HepG2 (cell line): ENCODE results near the gene KLK11.

Source experiments
- KLF16 ChIP-seq, 2 experiments: sonication (generic) in 1 of 2; formaldehyde crosslinking in 1 of 2; IDR thresholded peaks; 2 replicates each; pipeline versions ENCODE4 v1.6.1 to v1.8.0; 2016 to 2023; ENCODE audit warnings: missing genetic modification reagents in 2 of 2, missing compliant biosample characterization in 1 of 2
- RBAK ChIP-seq: sonication (generic); formaldehyde crosslinking; IDR thresholded peaks from 2 replicates; pipeline ENCODE4 v1.5.1; 2020; ENCODE audit warnings: mild to moderate bottlenecking, missing genetic modification reagents
- ZNF83 ChIP-seq: sonication (generic); formaldehyde crosslinking; IDR thresholded peaks from 2 replicates; pipeline ENCODE4 v1.4.0; 2020; ENCODE audit warnings: missing genetic modification reagents, mild to moderate bottlenecking, borderline replicate concordance
- TF ChIP-seq, protein P1 (sequence below): sonication (generic); formaldehyde crosslinking; IDR thresholded peaks from 2 replicates; pipeline ENCODE4 v1.5.0; 2020; ENCODE audit warnings: missing genetic modification reagents
- TF ChIP-seq, protein P2 (sequence below): sonication (generic); formaldehyde crosslinking; IDR thresholded peaks from 2 replicates; pipeline ENCODE4 v1.5.0; 2020; ENCODE audit warnings: mild to moderate bottlenecking, missing genetic modification reagents, moderate library complexity

DNA sequence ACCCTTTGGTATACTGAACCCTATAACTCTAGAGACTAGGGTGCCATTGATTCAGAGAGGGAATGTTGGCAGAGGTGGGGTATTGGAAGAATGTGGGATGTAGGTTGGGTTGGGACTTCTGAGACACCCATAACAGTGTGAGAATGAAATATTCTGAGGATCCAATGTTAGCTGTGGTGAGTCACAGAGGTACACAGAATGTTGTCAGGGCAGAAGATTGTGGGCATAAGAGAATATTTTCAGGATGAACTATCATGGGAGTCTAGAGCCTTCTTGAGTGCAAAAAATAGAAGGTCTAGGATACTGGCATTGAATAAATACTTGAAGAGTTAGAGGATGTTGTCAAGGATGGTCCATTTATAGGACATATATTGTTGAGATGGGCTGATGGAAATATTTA lies 29.4 kb upstream of the KLK11 start:
- TF ChIP-seq RBAK, result no peak
- TF ChIP-seq, protein P1, sequence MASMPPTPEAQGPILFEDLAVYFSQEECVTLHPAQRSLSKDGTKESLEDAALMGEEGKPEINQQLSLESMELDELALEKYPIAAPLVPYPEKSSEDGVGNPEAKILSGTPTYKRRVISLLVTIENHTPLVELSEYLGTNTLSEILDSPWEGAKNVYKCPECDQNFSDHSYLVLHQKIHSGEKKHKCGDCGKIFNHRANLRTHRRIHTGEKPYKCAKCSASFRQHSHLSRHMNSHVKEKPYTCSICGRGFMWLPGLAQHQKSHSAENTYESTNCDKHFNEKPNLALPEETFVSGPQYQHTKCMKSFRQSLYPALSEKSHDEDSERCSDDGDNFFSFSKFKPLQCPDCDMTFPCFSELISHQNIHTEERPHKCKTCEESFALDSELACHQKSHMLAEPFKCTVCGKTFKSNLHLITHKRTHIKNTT, result no peak
- TF ChIP-seq, protein P2, sequence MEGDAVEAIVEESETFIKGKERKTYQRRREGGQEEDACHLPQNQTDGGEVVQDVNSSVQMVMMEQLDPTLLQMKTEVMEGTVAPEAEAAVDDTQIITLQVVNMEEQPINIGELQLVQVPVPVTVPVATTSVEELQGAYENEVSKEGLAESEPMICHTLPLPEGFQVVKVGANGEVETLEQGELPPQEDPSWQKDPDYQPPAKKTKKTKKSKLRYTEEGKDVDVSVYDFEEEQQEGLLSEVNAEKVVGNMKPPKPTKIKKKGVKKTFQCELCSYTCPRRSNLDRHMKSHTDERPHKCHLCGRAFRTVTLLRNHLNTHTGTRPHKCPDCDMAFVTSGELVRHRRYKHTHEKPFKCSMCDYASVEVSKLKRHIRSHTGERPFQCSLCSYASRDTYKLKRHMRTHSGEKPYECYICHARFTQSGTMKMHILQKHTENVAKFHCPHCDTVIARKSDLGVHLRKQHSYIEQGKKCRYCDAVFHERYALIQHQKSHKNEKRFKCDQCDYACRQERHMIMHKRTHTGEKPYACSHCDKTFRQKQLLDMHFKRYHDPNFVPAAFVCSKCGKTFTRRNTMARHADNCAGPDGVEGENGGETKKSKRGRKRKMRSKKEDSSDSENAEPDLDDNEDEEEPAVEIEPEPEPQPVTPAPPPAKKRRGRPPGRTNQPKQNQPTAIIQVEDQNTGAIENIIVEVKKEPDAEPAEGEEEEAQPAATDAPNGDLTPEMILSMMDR (CRISPR knock-in tag), result no peak
- TF ChIP-seq KLF16 (CRISPR knock-in tag; IDR thresholded peaks at IDR 0.05), result no peak
- no peak for TF ChIP-seq ZNF83 (CRISPR knock-in tag)
